Measurements from ENCODE around the gene STK32C. TPM values are rescaled to one million over a fixed set of nuclear protein-coding genes. Genes with fewer than 3 reads are reported as not detected.

The STK32C gene
- total and polyA plus RNA-seq, 8 donors: 9.9 to 18.2 (median 11.6) TPM

GRCh38 chr10:132238371-132239125, 69.2 kb downstream of the STK32C start:
- intact Hi-C loops (cut with DNase I): no loop called here
- Histone ChIP-seq H3K27ac (no peak overlapping the region), H3K27me3 (no peaks in the 10 kb centered on the region), H3K9me3 (no peaks in the 10 kb centered on the region), H3K4me3 (no peak overlapping the region), H3K36me3 (no peaks in the 10 kb centered on the region), H3K4me1 (peaks cover 0 to 3% of the 10 kb centered on the region in 2 donors)
- ATAC-seq (no peak), DNase-seq (peak in 1 of 4 donors; percentile 75)
- TF ChIP-seq CTCF (IDR thresholded peaks at IDR 0.05): no peak

GRCh38 chr10:132237871-132238270, 69.9 kb downstream of the STK32C start:
- Histone ChIP-seq H3K4me3 (no peak overlapping the region), H3K27me3 (no peaks in the 10 kb centered on the region), H3K36me3 (no peaks in the 10 kb centered on the region), H3K27ac (no peak overlapping the region), H3K9me3 (no peaks in the 10 kb centered on the region), H3K4me1 (peaks cover 0 to 10% of the 10 kb centered on the region in 2 donors)
- intact Hi-C loops (cut with DNase I): no loop called here
- TF ChIP-seq CTCF (IDR thresholded peaks at IDR 0.05): no peak
- DNase-seq (peak in 1 of 4 donors; percentile 51), ATAC-seq (no peak)

DNA sequence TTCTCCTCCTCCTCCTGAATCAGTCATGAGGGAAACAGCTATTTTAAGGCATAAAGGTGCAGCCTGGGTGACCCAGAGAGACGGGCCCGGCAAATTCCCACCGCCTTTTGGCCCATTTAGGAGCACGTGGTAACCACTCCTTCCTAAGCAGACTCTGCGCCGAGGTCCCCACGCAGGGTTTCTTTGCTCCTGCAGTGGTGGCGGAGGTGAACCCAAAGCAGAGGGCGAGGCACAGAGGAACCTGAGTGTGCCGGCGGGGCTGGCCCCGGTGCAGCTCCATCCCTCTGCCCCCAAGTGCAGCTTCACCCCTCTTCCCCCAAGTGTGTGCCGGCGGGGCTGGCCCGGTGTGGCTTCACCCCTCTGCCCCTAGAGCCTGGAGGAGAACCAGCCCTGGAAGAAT, 70.4 kb downstream of the STK32C start:
- ATAC-seq: no peak
- Histone ChIP-seq H3K27ac (no peak overlapping the region), H3K9me3 (no peaks in the 10 kb centered on the region), H3K27me3 (no peaks in the 10 kb centered on the region), H3K4me3 (no peak overlapping the region), H3K36me3 (no peaks in the 10 kb centered on the region), H3K4me1 (peaks cover 0 to 15% of the 10 kb centered on the region in 2 donors)
- TF ChIP-seq CTCF (IDR thresholded peaks at IDR 0.05): no peak
- DNase-seq: peak in 1 of 4 donors; percentile 74
- intact Hi-C loops (cut with DNase I): no loop called here

GRCh38 chr10:132236881-132237280, 70.9 kb downstream of the STK32C start:
- Histone ChIP-seq H3K4me3 (no peak overlapping the region), H3K27me3 (no peaks in the 10 kb centered on the region), H3K9me3 (no peaks in the 10 kb centered on the region), H3K36me3 (no peaks in the 10 kb centered on the region), H3K27ac (no peak overlapping the region), H3K4me1 (peaks cover 0 to 20% of the 10 kb centered on the region in 2 donors)
- DNase-seq (peak in 1 of 4 donors; percentile 51), ATAC-seq (no peak)
- intact Hi-C loops (cut with DNase I): no loop called here
- TF ChIP-seq CTCF (IDR thresholded peaks at IDR 0.05): no peak

GRCh38 chr10:132236161-132236560, 71.6 kb downstream of the STK32C start:
- Histone ChIP-seq H3K4me1 (peaks cover 0 to 27% of the 10 kb centered on the region in 2 donors), H3K36me3 (no peaks in the 10 kb centered on the region), H3K4me3 (no peak overlapping the region), H3K27ac (no peak overlapping the region), H3K27me3 (no peaks in the 10 kb centered on the region), H3K9me3 (no peaks in the 10 kb centered on the region)
- DNase-seq (peak in 1 of 4 donors; percentile 69), ATAC-seq (no peak)
- intact Hi-C loops (cut with DNase I): no loop called here
- no peak for TF ChIP-seq CTCF (IDR thresholded peaks at IDR 0.05)

Measured in left lung (tissue), 10 donors.